Sigmoid colon (tissue), 4 donors: ENCODE results near the gene TBC1D19.

ENCODE experiments used
- EP300 ChIP-seq, 4 donors: sonication (generic); formaldehyde crosslinking; IDR thresholded peaks; one replicate each; pipeline ENCODE4 v1.6.1; 2017; ENCODE audit warnings: antibody characterized with exemption in 4 of 4
- POLR2A ChIP-seq, 2 donors: fragments of 450-650 bp; IDR thresholded peaks; one replicate each; pipeline ENCODE4 v1.6.1; 2016; ENCODE audit warnings: antibody characterized with exemption in 2 of 2, mild to moderate bottlenecking in 2 of 2, moderate library complexity in 2 of 2
- POLR2AphosphoS5 ChIP-seq, 4 donors: sonication (generic); formaldehyde crosslinking; IDR thresholded peaks; one replicate each; pipeline ENCODE4 v1.6.1; 2017; ENCODE audit warnings: antibody characterized with exemption in 4 of 4
- TF ChIP-seq, protein P1 (sequence below), 4 experiments: fragments of 450-650 bp in 3 of 4; fragments of 200-600 bp in 1 of 4; IDR thresholded peaks; one replicate each; pipeline ENCODE4 v1.5.1; 2016 to 2019; ENCODE audit warnings: antibody characterized with exemption in 4 of 4, mild to moderate bottlenecking in 3 of 4, moderate library complexity in 2 of 4

DNA sequence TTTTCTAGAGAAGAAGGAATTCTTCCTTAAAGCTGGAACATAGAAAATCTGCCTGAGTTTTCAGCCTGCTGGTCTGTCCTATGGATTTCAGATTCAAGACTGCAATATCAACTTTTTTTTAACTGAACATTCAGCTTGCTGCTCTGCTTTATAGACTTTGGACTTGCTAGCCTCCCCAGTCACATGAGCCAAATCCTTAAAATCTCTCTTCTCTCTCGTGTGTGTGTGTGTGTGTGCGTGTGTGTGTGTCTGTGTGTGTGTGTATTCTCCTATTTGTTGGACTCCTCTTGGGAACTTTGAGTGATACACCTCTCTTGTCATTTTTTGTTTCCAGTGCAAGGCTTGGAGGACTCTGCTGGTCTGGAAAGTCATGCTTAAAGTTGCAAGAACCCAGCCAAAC lies 6.8 kb upstream of the TBC1D19 start:
- TF ChIP-seq, protein P1, sequence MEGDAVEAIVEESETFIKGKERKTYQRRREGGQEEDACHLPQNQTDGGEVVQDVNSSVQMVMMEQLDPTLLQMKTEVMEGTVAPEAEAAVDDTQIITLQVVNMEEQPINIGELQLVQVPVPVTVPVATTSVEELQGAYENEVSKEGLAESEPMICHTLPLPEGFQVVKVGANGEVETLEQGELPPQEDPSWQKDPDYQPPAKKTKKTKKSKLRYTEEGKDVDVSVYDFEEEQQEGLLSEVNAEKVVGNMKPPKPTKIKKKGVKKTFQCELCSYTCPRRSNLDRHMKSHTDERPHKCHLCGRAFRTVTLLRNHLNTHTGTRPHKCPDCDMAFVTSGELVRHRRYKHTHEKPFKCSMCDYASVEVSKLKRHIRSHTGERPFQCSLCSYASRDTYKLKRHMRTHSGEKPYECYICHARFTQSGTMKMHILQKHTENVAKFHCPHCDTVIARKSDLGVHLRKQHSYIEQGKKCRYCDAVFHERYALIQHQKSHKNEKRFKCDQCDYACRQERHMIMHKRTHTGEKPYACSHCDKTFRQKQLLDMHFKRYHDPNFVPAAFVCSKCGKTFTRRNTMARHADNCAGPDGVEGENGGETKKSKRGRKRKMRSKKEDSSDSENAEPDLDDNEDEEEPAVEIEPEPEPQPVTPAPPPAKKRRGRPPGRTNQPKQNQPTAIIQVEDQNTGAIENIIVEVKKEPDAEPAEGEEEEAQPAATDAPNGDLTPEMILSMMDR (IDR thresholded peaks at IDR 0.05): no peak
- TF ChIP-seq POLR2A (IDR thresholded peaks at IDR 0.05) (no peak), EP300 (IDR thresholded peaks at IDR 0.05) (no peak), POLR2AphosphoS5 (IDR thresholded peaks at IDR 0.05) (no peak)
